GM19099 (cell line): ENCODE measurements around the gene DIPK1B.

Experiments
- POLR2A ChIP-seq: IDR thresholded peaks from 3 replicates; pipeline ENCODE4 v1.6.1; 2011; ENCODE audit warnings: low read depth; ENCODE audit not compliant: insufficient read length; ENCODE audit errors: extremely low read depth

Gene DIPK1B

DNA sequence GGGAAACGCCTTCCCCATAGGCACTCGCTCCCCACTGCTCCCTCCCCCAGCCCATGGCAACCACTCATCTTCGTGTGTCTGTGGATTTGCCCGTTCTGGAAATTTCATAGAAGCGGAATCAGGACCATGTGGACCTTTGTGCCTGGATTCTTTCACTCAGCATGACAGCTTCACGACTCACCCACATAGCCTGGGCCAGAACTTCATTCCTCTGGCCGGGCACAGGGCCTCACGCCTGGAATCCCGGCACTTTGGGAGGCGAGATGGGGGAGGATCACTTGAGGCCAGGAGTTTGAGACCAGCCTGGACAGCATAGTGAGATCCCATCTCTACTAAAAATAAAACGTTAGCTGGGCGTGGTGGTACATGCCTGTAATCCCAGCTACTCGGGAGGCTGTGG is 12.1 kb upstream of the DIPK1B start:
- no peak for TF ChIP-seq POLR2A

DNA sequence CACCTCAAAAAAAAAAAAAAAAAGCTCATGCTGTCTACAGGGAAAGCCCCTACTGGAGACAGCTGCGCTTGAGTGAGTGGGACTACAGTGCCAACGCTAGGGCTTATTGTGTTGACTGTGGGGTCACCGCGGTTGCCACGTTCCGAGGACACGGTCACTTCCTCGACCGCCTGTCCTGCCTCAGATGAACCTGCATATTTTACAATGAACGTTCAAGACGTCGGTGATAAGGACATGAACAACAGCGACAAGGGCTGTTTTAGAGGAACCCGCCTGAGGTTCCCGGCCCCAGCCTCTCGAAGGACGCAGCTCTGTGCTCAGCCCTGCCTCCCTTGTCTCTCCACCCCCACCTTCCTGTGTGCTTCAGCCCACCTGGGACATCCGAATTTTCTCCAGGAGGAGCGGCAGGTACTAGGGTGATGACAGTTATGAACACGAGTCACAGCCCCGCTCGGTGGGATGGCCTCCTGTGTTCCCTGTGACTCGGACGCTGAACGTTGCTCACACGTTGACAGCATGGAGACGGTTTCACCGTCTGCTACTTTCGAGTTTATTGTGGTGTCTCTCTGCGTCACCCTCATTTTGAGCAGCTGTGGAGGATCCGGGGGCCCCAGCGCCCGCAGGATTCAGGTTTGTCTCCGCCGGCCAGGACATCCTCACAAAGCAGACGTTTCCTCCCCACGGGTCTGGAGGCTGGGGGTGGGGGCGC is 11.3 kb upstream of the DIPK1B start:
- no peak for TF ChIP-seq POLR2A

DNA sequence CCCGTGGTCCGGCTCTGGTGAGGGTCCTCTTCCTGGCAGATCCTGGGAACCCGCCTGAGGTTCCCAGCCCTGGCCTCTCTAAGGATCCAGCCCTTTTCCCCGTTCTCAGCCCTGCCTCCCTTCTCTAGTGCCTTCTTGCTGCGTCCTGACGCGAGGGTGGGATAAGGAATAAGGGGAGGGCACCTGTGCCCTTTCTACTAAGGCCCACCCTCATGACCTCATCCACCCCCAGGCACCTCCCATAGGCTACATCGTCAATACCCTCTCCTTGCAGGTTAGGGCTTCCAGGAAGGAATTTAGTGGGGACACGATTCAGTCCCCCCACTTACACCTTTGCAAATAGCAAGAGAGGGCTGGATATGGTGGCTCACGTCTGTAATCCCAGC is 10.7 kb upstream of the DIPK1B start:
- TF ChIP-seq POLR2A, result no peak

DNA sequence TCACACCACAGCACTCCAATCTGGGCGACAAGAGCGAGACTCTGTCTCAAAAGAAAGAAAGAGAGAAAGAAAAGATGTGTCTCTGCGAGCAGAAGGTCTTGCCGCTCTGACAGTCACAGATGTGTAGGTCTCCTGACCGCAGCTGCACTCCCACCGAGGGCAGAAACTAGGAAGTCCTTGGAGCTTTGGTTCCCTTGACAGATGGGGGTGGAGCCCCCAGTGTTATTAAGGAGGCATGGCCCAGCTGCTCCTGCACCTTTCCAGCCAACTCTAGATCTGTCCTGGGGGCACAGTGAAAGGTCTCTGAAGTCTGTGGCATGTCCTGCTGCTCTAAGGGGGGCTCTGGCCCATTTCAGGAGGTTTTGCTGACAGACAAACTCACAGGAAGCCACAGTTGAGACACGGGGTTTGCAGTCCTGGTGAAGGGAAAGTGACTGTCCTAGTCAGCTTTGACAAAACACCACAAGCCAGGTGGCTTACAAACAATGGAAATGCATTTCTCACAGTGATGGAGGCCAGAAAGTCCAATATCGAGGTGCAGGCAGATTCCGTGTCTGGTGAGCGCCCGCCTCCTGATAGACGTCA is 9.0 kb upstream of the DIPK1B start:
- TF ChIP-seq POLR2A, result no peak

DNA sequence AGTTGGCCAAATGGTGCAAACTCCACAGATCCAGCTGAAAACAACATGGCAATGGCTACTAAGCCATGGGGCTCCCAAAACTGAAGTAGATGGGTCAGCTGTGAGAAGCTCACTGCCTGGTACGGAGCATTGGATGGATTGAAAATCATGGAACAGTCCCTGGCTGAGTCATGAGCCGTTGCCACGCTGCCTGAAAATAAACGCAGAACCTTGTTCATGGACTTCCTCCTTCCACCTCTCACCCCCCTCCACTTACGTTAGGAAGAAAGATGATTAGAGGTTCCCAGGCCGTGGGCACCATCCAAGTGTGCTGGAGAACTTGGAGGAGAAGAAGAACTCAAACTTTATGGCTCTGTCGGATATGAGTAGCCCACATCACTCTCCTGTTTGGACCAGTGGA is 6.8 kb upstream of the DIPK1B start:
- TF ChIP-seq POLR2A, result no peak

DNA sequence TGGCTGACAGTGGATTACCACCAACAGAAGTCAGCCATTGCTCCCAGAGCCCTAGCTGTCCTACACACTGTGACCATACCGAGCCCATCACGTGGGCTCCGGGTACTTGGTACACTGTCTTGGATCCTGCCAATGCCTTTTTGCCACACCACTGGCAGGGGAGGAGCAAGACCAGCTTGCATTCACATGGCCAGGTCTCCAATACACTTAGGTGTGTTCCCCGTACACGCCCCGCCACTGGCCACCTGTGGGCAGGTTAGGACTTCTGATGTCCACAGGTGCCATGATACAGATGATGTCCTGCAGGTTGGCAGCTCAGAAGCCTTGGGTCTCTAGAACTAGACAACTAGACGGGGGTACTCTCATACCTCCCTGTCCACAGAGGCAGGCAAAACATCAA is 5.4 kb upstream of the DIPK1B start:
- TF ChIP-seq POLR2A, result no peak

DNA sequence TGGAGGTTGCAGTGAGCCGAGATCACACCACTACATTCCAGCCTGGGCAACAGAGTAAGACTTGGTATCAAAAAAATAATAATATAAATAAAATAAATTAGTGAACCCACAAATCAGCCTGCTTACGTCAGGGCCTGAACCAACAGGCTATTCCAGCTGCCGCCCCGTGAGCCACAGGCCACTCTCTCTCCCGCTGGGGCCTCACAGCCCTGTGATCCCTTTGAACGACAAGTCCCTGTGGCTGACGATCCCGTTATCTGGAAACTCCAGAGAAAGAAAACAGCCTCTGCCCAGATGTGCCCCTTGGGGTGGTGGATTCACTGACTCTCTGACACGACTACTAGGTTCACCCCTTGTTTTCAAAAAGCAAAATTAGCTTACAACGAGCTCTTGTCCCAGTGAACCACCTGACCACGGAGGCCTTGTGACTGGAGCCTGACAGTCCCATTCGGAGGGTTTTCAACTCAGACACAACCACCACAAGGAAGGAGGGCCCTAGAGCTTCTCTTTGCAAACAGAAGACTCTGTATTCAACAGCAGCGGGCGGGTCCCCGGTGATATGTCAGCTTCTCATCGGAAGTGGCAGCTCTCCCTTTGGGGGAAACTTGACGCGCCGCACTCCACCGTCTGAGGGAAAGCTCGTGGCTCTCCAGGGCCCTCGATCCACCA is 4.4 kb upstream of the DIPK1B start:
- no peak for TF ChIP-seq POLR2A

DNA sequence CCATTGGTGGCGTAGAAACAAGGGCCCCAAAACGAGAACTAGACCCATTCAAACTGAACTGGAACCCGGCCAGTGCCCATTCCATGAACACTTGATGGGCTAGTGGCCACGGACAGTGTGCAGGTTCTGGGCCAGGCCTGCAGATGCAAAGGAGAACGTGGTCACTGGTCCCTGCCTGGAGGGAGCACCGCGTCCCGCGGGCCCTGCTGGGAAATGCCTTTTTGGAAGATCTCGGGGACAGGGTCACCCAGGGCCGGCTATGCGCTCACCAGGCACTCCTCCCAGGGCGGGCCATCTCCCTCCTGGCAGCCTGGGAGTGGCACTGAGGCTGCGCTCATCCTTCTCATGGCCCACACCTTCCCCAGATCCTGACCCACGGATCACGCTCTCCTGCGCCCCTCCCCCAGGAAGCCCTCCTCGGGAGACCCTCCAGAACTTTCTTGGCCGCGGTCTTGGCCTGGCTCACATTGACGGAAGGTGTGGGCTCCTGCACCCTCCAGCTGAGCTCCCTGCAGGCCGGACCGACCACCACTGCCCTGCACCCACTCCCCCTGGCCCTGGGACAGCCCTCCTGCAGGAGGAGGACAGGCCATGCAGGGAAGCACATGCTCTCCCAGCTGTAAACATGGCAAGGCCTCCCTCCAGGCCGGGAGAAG is 2.8 kb upstream of the DIPK1B start:
- TF ChIP-seq POLR2A, result no peak

DNA sequence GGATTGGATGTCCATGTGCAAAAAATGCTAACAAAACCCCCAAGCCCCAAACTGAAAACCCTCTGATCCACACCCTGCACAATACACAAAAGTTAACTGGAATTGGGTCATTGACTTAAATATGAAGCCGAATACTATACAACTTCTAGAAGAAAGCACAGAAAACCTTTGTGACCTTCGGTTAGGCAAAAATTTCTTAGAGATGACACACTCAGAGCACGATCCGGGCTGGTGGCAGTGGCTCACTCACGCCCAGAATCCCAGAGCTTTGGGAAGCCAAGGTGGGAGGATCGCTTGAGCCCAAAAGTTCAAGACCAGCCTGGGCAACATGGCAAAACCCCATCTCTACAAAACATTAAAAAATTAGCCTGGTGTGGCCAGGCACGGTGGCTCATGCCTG is 1.8 kb upstream of the DIPK1B start:
- no peak for TF ChIP-seq POLR2A

DNA sequence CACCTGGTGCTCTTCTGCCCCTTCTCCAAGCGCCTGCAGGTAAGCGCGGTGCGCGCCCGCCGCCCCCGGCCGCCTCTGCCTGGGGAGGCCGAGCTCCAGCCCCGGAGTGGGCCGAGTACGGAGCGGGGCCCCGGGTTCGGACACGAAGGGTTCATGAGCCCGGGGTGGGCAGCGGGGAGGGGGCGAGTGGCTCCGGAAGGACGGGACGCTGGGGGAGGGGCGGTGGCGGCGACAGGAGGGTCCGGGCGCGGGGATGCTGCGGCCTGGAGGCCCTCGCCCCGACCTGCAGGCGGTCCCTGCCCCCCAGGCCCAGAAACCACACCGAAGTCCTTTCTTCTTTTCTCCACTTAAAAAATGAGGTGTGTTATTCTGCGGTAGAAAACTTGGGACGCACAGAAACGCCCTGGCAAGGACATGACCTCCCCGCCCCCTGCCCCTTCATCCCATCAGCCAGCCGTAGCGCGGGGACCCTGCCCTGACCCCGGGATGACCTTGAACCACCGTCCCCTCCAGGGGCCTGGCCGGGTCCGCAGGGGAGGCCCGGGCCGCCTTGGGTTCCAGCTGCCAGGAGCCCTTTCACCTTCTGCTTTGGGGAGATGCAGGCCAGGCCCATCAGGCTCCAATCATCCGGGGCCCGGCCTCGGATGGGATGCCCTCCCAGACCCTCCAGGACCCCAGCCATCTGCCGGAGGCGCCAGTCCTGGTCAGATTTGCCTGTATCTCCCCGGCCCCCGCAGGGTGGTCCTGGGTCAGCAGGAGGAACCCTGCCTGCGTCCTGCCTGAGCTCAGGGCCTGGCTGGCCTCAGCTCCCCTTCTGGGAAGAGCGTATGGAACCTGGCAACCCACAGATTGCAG is 545 bp downstream of the DIPK1B start:
- TF ChIP-seq POLR2A, result no peak

DNA sequence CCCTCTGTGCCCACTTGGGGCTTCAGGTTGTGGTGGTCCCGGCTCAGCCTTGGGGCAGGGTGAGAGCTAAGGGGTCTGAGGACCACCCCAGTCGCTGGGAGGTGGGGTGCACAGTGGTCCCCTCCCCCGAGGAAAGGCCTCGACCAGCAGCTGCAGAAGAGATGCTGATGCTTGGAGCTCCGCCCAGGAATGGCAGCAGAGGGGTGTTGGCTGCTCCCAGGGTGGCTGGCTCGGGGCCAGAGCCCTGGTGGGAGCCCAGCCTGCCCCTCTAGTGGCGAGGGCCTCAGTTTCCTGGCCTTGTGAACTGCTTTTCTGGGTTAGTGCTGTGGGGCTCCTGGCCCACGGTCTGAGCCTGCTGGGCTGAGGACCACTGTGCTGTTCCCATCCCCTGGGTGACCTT is 1.2 kb downstream of the DIPK1B start:
- TF ChIP-seq POLR2A, result no peak

DNA sequence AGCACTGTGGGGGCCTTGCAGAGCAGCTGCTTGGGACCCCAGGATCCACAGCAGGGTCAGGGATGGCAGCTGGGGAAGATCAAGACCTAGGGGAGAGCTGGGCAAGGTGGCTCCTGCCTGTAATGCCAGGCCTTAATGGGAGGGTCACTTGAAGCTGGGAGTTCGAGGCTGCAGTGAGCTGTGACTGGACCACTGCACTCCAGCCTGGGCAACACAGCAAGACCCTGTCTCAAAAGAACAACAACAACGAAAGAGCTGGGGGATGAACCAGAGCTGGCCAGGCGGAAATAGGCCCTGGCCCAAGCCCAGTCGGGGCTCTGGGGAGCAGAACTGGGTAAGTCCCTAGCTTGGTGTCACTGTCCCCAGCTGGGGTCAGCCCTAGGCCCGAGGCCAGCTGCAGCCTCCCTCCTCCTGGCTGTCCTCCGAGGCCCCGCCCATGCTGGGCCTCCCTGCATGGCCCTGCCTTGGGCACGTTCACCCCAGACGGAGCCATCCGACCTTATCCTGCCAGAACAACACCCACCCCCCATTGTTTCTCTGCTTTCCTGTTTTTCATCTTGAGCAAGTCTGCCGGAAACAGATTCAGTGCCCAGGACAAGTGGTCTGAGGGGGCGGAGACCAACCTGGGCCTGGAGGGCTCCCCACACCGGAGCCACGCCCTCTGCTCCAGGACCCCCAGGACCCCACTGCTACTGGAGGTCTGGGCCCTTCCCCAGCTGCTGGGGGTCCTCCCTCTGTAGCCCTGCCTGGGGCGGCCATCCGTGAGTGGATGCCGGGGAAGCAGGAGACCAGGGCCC is 1.9 kb downstream of the DIPK1B start:
- no peak for TF ChIP-seq POLR2A

DNA sequence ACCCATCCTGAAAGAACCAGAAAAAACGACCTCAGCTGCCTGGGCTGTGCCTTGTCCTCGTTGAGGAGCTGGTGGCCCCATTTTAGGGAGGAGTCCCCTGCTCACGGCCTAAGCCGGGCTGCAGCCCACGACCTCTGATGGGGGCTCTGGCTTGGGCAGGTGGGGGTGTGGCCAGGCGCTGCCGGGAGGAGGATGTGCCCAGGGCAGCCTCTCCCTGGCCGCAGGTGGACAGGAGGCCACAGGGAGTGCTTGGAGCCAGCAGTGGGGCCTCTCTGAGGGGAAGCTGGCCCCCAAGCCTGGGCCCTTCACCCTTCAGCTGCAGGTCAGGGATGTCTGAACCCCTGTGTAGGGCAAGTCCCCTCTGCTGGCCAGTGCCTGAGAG is 2.5 kb downstream of the DIPK1B start:
- no peak for TF ChIP-seq POLR2A

DNA sequence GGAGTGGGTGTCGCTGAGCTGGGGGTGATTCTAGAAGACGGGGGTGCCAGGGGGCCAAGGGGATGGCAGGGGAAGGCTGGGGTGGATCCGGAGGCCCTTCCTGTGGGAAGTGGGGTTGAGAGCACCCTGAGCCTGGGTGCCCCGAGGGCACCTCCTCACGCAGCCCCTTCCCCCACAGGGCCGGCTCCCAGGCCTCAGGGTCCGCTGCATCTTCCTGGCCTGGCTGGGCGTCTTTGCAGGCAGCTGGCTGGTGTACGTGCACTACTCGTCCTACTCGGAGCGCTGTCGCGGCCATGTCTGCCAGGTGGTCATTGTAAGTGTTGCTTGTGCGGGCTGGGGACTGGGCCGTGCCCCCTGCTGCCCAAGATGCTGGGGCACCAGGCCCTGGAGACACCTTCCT is 5.0 kb downstream of the DIPK1B start:
- TF ChIP-seq POLR2A, result no peak
